Peyer's patch (tissue), 4 donors: Measurements from ENCODE around the gene ZFHX3. TPM values are rescaled to one million over a fixed set of nuclear protein-coding genes. Genes with fewer than 3 reads are reported as not detected.

Experiments
- DNase-seq, 3 donors: peaks; one replicate each; pipeline ENCODE4 v3.0.0-alpha.2; 2017 to 2019
- H3K27ac ChIP-seq, 4 donors: fragments of 200-600 bp; sonication (generic); one replicate each; pipeline ENCODE4 v1.5.1; 2016 to 2019
- H3K27me3 ChIP-seq, 2 donors: fragments of 200-600 bp; sonication (generic); one replicate each; pipeline ENCODE4 v1.5.1; 2019
- H3K36me3 ChIP-seq, 3 donors: fragments of 200-600 bp; sonication (generic); one replicate each; pipeline ENCODE4 v1.5.1; 2016 to 2019
- H3K4me1 ChIP-seq, 4 donors: fragments of 200-600 bp; sonication (generic); one replicate each; pipeline ENCODE4 v1.5.1; 2016 to 2019
- H3K4me3 ChIP-seq, 4 donors: fragments of 200-600 bp; sonication (generic); 1 replicate in 3 of 4; 2 replicates in 1 of 4; pipeline ENCODE4 v1.5.1; 2016 to 2019; ENCODE audit warnings: mild to moderate bottlenecking in 1 of 4
- H3K9me3 ChIP-seq, 4 donors: fragments of 200-600 bp; sonication (generic); one replicate each; pipeline ENCODE4 v1.5.1; 2016 to 2019; ENCODE audit warnings: mild to moderate bottlenecking in 1 of 4
- CTCF ChIP-seq, 6 experiments: fragments of 450-650 bp in 4 of 6; fragments of 200-600 bp in 2 of 6; sonication (generic) in 1 of 6; IDR thresholded peaks; one replicate each; pipeline ENCODE4 v1.5.1; 2017 to 2019; ENCODE audit warnings: antibody characterized with exemption in 6 of 6, mild to moderate bottlenecking in 3 of 6, moderate library complexity in 1 of 6
- POLR2A ChIP-seq, 2 donors: fragments of 450-650 bp; IDR thresholded peaks; one replicate each; pipeline ENCODE4 v1.5.1; 2017; ENCODE audit warnings: antibody characterized with exemption in 2 of 2, mild to moderate bottlenecking in 2 of 2, moderate library complexity in 2 of 2
- total RNA-seq, 4 donors: library from RNA; depleted of rRNA; stranded (reverse); fragments of >200 nt; gene quantifications; one replicate each; pipeline ENCODE4 v1.1.0, GENCODE V29; 2016

Gene ZFHX3
- total RNA-seq, 4 donors from 2014 or later = 6.3 to 39.6 (median 14.6) TPM

GRCh38 chr16:73002866-73003265 is 45.1 kb downstream of the ZFHX3 start:
- Histone ChIP-seq H3K27ac (no peak overlapping the region), H3K9me3 (no peaks in the 10 kb centered on the region), H3K27me3 (no peaks in the 10 kb centered on the region), H3K4me3 (no peak overlapping the region), H3K36me3 (no peaks in the 10 kb centered on the region), H3K4me1 (no peaks in the 10 kb centered on the region)
- DNase-seq = no peak
- no peak for TF ChIP-seq POLR2A (IDR thresholded peaks at IDR 0.05)
- TF ChIP-seq CTCF (IDR thresholded peaks at IDR 0.05) = no peak

GRCh38 chr16:73000907-73001521 is 46.9 kb downstream of the ZFHX3 start:
- no peak overlapping the region for H3K27ac ChIP-seq
- DNase-seq = no peak
- no peaks in the 10 kb centered on the region for H3K36me3 ChIP-seq
- H3K9me3 ChIP-seq = no peaks in the 10 kb centered on the region
- no peak for TF ChIP-seq CTCF (IDR thresholded peaks at IDR 0.05)
- no peak for TF ChIP-seq POLR2A (IDR thresholded peaks at IDR 0.05)
- H3K4me3 ChIP-seq = no peak overlapping the region
- no peaks in the 10 kb centered on the region for H3K27me3 ChIP-seq
- peaks cover 0 to 11% (median 0%) of the 10 kb centered on the region in 4 donors for H3K4me1 ChIP-seq

GRCh38 chr16:73000020-73000906 is 47.7 kb downstream of the ZFHX3 start:
- H3K4me3 ChIP-seq = no peak overlapping the region
- no peak overlapping the region for H3K27ac ChIP-seq
- no peaks in the 10 kb centered on the region for H3K9me3 ChIP-seq
- DNase-seq = no peak
- H3K4me1 ChIP-seq = peaks cover 0 to 15% (median 0%) of the 10 kb centered on the region in 4 donors
- no peaks in the 10 kb centered on the region for H3K36me3 ChIP-seq
- no peak for TF ChIP-seq CTCF (IDR thresholded peaks at IDR 0.05)
- no peak for TF ChIP-seq POLR2A (IDR thresholded peaks at IDR 0.05)
- no peaks in the 10 kb centered on the region for H3K27me3 ChIP-seq

- no peak overlapping the region for H3K27ac ChIP-seq
- no peak for DNase-seq
- no peak overlapping the region for H3K4me3 ChIP-seq
- no peaks in the 10 kb centered on the region for H3K9me3 ChIP-seq
- H3K27me3 ChIP-seq = no peaks in the 10 kb centered on the region
- no peaks in the 10 kb centered on the region for H3K36me3 ChIP-seq
- peaks cover 0 to 15% (median 0%) of the 10 kb centered on the region in 4 donors for H3K4me1 ChIP-seq
- no peak for TF ChIP-seq CTCF (IDR thresholded peaks at IDR 0.05)
These were observed 48.3 kb downstream of the ZFHX3 start for GRCh38 chr16:72999541-73000019.

GRCh38 chr16:72997141-72997542 is 50.8 kb downstream of the ZFHX3 start:
- Histone ChIP-seq H3K4me1 (peaks cover 0 to 16% (median 0%) of the 10 kb centered on the region in 4 donors), H3K27me3 (no peaks in the 10 kb centered on the region), H3K27ac (no peak overlapping the region), H3K4me3 (no peak overlapping the region), H3K36me3 (no peaks in the 10 kb centered on the region), H3K9me3 (no peaks in the 10 kb centered on the region)
- no peak for DNase-seq
- no peak for TF ChIP-seq CTCF (IDR thresholded peaks at IDR 0.05)
- no peak for TF ChIP-seq POLR2A (IDR thresholded peaks at IDR 0.05)
